SH-SY5Y (cell line): ENCODE measurements around the gene LMAN2.

ENCODE experiments used
- GATA2 ChIP-seq: IDR thresholded peaks from 2 replicates; pipeline ENCODE4 v1.6.1; 2011; ENCODE audit warnings: mild to moderate bottlenecking, low read depth, low read length
- GATA3 ChIP-seq: IDR thresholded peaks from 2 replicates; pipeline ENCODE4 v1.6.1; 2011; ENCODE audit warnings: low read depth, mild to moderate bottlenecking, low read length, moderate library complexity

Gene LMAN2

GRCh38 chr5:177291735-177292134 lies 59.7 kb downstream of the LMAN2 start:
- TF ChIP-seq GATA2 (no peak), GATA3 (no peak)

GRCh38 chr5:177290816-177291596 lies 60.5 kb downstream of the LMAN2 start:
- TF ChIP-seq GATA2 = no peak
- TF ChIP-seq GATA3 = no peak

GRCh38 chr5:177288191-177288590 lies 63.3 kb downstream of the LMAN2 start:
- TF ChIP-seq GATA2 (no peak), GATA3 (no peak)
